HG03139 (cell line): Measurements from ENCODE around the gene LOXHD1.

ENCODE experiments used
- ATAC-seq: cut with Tn5 transposase; IDR thresholded peaks from one replicate; pipeline ENCODE4 v1.9.1; 2021; ENCODE audit not compliant: unreplicated experiment

Gene LOXHD1

GRCh38 chr18:46546111-46546640, 110.8 kb downstream of the LOXHD1 start:
- no peak for ATAC-seq

GRCh38 chr18:46542545-46542944, 114.5 kb downstream of the LOXHD1 start:
- no peak for ATAC-seq

GRCh38 chr18:46541626-46542189, 115.3 kb downstream of the LOXHD1 start:
- no peak for ATAC-seq

GRCh38 chr18:46538376-46538775, 118.6 kb downstream of the LOXHD1 start:
- no peak for ATAC-seq

- no peak for ATAC-seq
These were observed 120.7 kb downstream of the LOXHD1 start for GRCh38 chr18:46536215-46536874.

GRCh38 chr18:46531482-46531881, 125.5 kb downstream of the LOXHD1 start:
- no peak for ATAC-seq

- ATAC-seq, result no peak
These were observed 129.0 kb downstream of the LOXHD1 start for GRCh38 chr18:46528037-46528436.

- ATAC-seq, result no peak
These were observed 137.2 kb downstream of the LOXHD1 start for GRCh38 chr18:46519870-46520269.

- no peak for ATAC-seq
These were observed 138.6 kb downstream of the LOXHD1 start for GRCh38 chr18:46518438-46518837.

- ATAC-seq, result no peak
These were observed 140.5 kb downstream of the LOXHD1 start for GRCh38 chr18:46516555-46516954.

GRCh38 chr18:46510386-46510785, 146.6 kb downstream of the LOXHD1 start:
- no peak for ATAC-seq

GRCh38 chr18:46509530-46509929, 147.5 kb downstream of the LOXHD1 start:
- no peak for ATAC-seq

- ATAC-seq, result no peak
These were observed 149.9 kb downstream of the LOXHD1 start for GRCh38 chr18:46506974-46507586.

- no peak for ATAC-seq
These were observed 154.6 kb downstream of the LOXHD1 start for GRCh38 chr18:46502444-46502843.

- ATAC-seq, result no peak
These were observed 159.9 kb downstream of the LOXHD1 start for GRCh38 chr18:46497129-46497528.

- ATAC-seq, result no peak
These were observed 168.4 kb downstream of the LOXHD1 start for GRCh38 chr18:46488471-46489213.

GRCh38 chr18:46485675-46486194, 171.3 kb downstream of the LOXHD1 start:
- ATAC-seq, result no peak

- ATAC-seq, result no peak
These were observed 172.0 kb downstream of the LOXHD1 start for GRCh38 chr18:46484971-46485370.

GRCh38 chr18:46482831-46483230, 174.2 kb downstream of the LOXHD1 start:
- ATAC-seq, result no peak

GRCh38 chr18:46481847-46482245, 175.2 kb downstream of the LOXHD1 start:
- no peak for ATAC-seq
